Measurements from ENCODE around the gene ANKK1.

DNA sequence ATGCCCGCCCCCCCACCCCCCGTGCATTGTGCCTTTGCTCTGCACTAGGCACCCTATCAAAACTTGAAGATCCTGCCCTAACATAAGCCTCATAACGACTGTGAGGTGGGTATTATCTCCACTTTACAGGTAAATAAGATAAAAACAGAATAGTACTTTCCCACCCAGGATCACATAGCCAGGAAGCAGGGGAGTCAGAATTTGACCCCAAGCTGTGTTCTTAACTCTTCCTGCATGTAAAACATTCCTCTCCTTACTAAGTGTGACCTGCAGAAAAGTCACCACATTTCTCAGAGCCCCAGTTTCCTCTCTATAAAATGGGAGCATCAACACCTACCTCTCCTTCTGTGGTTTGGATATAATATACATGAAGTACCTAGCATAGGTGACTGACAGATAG lies 18.2 kb upstream of the ANKK1 start:
- TF ChIP-seq RFX5 (IDR thresholded peaks at IDR 0.05; ENCODE audit: borderline replicate concordance, low read depth, low read length), result no peak
- no peak for TF ChIP-seq POLR2AphosphoS5 (IDR thresholded peaks at IDR 0.05; ENCODE audit: low read depth, low read length)
- no peak for TF ChIP-seq YY1 (IDR thresholded peaks at IDR 0.05; ENCODE audit: low read depth, low read length)
- no peak for TF ChIP-seq NRF1 (IDR thresholded peaks at IDR 0.05; ENCODE audit: low read depth, low read length)
- no peak for TF ChIP-seq EP300 (IDR thresholded peaks at IDR 0.05; ENCODE audit: borderline replicate concordance in 1 of 2, low read depth in 2 of 2, low read length in 2 of 2)
- TF ChIP-seq CTCF (IDR thresholded peaks at IDR 0.05; ENCODE audit: control extremely low read depth in 1 of 3, insufficient read depth in 1 of 3, low read depth in 1 of 3, low read length in 3 of 3), result no peak
- no peak for TF ChIP-seq SUZ12 (IDR thresholded peaks at IDR 0.05; ENCODE audit: low read length)
- no peak for TF ChIP-seq BCL11A (IDR thresholded peaks at IDR 0.05; ENCODE audit: low read depth in 2 of 2, low read length in 2 of 2)
- TF ChIP-seq SRF (IDR thresholded peaks at IDR 0.05; ENCODE audit: low read depth, low read length), result no peak
